Right lobe of liver (tissue), 4 donors: Measurements from ENCODE around the gene SLC13A1.

Experiments
- CTCF ChIP-seq, 4 donors: fragments of 200-600 bp in 3 of 4; fragments of 450-650 bp in 1 of 4; IDR thresholded peaks; one replicate each; pipeline versions ENCODE4 v1.5.1 to v1.8.0; 2016 to 2022; ENCODE audit warnings: antibody characterized with exemption in 4 of 4, mild to moderate bottlenecking in 2 of 4
- POLR2A ChIP-seq: fragments of 450-650 bp; IDR thresholded peaks from one replicate; pipeline ENCODE4 v1.6.1; 2017; ENCODE audit warnings: antibody characterized with exemption, mild to moderate bottlenecking
- donor health status: DM: no; HTN: no; CAD: no.
- donor health status: DM: no; HTN: no; CAD: no.
- donor health status: DM: no; HTN: yes; CAD: no.

- TF ChIP-seq CTCF (IDR thresholded peaks at IDR 0.05) = peak; percentile 16 to 36 (median 27)
- no peak for TF ChIP-seq POLR2A
Measured at GRCh38 chr7:123208793-123209192, 9.0 kb upstream of the SLC13A1 start.
